Epithelial cell of proximal tubule (primary cell): ENCODE measurements around the gene DNAH2. TPM values are rescaled to one million over a fixed set of nuclear protein-coding genes. Genes with fewer than 3 reads are reported as not detected.

Source experiments
- DNase-seq: peaks from one replicate; pipeline ENCODE4 v3.0.0-alpha.2; 2011; ENCODE audit warnings: low read depth
- H3K4me3 ChIP-seq: 2 replicates; pipeline ENCODE4 v1.5.1; 2011; ENCODE audit warnings: low read depth, mild to moderate bottlenecking, low read length
- total RNA-seq: library from RNA; depleted of rRNA; stranded (reverse); fragments of >200 nt; gene quantifications from 2 replicates; pipeline ENCODE4 v1.2.3, GENCODE V29; 2015
- TF ChIP-seq, protein P1 (sequence below): conservative IDR thresholded peaks from 2 replicates; pipeline ENCODE4 v1.5.1; 2012; ENCODE audit warnings: low read depth, mild to moderate bottlenecking, low read length

The DNAH2 gene
- total RNA-seq, 1 donor from 2014 or later, result not detected

DNA sequence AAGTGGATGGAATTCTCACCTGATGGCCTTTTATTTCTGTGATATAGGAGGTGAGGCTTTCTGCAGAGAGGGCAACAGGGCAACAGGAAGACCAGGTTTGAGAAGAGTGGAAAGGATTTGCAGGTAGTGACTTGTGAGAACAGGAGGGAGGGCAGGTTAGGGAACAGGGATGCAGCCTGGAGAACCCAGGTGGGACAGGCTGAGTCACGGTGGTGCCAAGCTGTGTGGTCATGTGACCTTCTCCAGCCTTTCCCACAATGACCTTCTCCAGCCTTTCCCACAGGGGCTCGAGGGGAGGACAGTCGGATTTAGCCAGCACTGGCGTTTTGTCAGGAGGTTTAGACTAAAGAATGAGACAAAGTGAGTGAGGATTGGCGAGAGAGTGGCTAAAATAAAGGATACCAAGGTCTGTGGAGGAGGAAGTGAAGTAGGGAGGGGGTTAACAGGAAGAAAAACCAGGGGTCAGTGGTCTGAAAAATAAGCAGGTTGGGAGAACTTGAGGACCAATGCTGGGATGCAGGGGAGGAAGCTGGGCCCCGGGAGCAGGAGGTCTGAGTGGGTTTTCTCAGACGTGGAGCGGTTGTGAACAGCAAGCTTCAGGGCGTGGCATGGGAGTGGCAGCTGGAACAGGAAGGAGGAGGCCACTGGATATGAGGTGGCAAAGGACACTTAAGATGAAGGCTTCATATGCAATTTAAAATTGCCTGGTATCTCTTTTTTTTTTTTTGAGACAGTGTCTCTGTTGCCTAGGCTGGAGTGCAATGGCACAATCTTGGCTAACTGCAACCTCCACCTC is 37.7 kb downstream of the DNAH2 start:
- DNase-seq, result no peak
- TF ChIP-seq, protein P1, sequence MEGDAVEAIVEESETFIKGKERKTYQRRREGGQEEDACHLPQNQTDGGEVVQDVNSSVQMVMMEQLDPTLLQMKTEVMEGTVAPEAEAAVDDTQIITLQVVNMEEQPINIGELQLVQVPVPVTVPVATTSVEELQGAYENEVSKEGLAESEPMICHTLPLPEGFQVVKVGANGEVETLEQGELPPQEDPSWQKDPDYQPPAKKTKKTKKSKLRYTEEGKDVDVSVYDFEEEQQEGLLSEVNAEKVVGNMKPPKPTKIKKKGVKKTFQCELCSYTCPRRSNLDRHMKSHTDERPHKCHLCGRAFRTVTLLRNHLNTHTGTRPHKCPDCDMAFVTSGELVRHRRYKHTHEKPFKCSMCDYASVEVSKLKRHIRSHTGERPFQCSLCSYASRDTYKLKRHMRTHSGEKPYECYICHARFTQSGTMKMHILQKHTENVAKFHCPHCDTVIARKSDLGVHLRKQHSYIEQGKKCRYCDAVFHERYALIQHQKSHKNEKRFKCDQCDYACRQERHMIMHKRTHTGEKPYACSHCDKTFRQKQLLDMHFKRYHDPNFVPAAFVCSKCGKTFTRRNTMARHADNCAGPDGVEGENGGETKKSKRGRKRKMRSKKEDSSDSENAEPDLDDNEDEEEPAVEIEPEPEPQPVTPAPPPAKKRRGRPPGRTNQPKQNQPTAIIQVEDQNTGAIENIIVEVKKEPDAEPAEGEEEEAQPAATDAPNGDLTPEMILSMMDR, result no peak
- no peak overlapping the region for H3K4me3 ChIP-seq

DNA sequence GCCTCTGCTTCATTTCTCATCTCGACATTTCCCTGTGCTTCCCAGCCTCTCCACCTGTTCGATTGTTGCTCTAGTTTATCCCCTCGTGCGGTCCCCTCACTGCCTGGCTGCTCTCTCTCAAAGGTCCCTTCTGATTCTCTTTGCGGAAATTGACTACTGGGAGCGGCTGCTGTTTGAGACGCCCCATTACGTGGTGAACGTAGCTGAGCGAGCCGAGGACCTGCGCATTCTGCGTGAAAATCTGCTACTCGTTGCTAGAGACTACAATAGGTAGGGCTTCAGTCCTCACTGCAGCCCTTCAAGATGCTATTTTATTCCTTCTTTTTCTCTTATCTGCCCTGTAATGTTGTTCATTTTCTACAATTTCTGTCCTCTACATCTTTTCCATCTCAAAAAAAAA is 39.4 kb downstream of the DNAH2 start:
- TF ChIP-seq, protein P1, result no peak
- no peak overlapping the region for H3K4me3 ChIP-seq
- no peak for DNase-seq

DNA sequence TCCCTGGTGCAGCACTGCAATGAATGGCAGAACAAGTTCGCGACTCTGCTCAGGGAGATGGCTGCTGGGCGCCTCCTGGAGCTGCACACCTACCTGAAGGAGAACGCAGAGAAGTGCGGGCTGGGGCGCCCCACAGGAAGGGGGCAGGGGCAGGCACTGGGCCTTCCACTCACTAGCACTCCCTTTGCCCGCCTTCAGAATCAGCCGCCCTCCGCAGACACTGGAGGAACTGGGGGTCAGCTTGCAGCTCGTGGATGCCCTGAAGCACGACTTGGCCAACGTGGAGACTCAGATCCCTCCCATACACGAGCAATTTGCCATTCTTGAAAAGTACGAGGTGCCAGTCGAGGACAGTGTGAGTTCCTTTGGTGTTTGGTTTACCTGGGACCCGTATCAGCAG is 46.4 kb downstream of the DNAH2 start:
- TF ChIP-seq, protein P1, result no peak
- no peak for DNase-seq
- no peak overlapping the region for H3K4me3 ChIP-seq

DNA sequence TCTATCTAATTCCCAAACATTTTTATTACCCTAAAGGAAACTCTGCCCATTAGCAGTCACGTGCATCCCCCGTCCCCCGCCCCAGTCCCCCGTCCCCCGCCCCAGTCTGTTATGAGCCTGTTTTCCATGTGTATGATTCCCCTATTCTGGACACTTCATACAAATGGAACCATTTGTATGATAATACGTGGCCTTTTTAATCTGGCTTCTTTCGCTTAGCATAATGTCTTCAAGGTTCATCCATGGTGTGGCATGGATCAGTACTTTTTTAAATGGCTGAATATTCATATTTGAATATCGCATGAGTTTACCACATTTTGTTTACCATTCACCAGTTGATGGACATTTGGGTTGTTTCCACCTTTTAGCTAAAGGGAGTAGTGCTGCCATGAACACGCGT is 49.5 kb downstream of the DNAH2 start:
- no peak for DNase-seq
- TF ChIP-seq, protein P1, result no peak
- no peak overlapping the region for H3K4me3 ChIP-seq

DNA sequence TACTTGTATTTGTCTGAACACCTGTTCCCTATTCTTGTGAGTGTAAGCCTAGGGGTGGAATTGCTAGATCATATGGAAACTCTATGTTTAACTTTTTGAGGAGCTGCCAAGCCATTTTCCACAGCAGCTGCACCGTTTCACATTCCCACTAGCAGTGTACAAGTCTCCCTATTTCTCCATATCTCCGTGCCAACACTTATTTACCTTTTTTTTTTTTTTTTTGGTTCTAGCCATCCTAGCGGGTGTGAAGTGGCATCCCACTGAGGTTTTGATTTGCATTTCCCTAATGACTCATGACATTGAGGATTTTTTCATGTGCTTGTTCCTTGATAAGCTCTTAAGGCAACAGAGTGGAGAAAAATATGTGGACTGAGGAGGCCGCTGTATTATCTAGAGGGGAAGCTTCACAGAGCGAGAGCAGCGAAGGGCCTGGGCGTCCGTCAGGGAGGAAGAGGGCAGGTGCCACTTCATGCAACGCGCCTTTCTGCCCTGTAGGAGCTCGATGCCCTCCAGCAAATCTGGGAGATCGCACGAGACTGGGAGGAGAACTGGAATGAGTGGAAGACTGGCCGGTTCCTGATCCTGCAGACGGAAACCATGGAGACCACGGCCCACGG is 50.0 kb downstream of the DNAH2 start:
- TF ChIP-seq, protein P1, result no peak
- H3K4me3 ChIP-seq, result no peak overlapping the region
- DNase-seq, result no peak

DNA sequence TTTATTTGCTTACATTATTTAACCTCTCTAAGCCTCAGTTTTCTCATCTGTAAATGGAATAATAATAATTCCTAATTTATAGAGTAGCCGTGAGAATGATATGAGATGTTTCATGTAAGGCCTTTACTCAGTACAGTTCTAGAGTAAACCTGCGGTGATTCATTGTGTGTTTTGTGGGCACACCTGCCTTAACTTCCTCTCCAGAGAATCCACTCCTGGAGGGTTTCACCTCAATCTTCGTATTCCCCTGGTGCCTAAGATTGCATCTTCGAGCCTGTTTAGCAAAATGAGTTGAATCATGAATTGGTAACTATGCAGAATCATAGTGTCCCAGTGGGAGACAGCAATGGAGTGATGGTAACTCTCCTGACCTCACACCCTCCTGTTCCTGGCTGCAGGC is 52.3 kb downstream of the DNAH2 start:
- no peak overlapping the region for H3K4me3 ChIP-seq
- TF ChIP-seq, protein P1, result no peak
- DNase-seq, result no peak
